HG03457 (cell line): Measurements from ENCODE around the gene CORO2A.
"Not testable (repeated sequence)": the region's sequence is repeated elsewhere in the genome, so short reads cannot be mapped to it uniquely, and the experiment has no call there.

Experiments
- ATAC-seq: cut with Tn5 transposase; IDR thresholded peaks from one replicate; pipeline ENCODE4 v1.9.1; 2021; ENCODE audit warnings: moderate number of reproducible peaks; ENCODE audit not compliant: unreplicated experiment

CORO2A gene

DNA sequence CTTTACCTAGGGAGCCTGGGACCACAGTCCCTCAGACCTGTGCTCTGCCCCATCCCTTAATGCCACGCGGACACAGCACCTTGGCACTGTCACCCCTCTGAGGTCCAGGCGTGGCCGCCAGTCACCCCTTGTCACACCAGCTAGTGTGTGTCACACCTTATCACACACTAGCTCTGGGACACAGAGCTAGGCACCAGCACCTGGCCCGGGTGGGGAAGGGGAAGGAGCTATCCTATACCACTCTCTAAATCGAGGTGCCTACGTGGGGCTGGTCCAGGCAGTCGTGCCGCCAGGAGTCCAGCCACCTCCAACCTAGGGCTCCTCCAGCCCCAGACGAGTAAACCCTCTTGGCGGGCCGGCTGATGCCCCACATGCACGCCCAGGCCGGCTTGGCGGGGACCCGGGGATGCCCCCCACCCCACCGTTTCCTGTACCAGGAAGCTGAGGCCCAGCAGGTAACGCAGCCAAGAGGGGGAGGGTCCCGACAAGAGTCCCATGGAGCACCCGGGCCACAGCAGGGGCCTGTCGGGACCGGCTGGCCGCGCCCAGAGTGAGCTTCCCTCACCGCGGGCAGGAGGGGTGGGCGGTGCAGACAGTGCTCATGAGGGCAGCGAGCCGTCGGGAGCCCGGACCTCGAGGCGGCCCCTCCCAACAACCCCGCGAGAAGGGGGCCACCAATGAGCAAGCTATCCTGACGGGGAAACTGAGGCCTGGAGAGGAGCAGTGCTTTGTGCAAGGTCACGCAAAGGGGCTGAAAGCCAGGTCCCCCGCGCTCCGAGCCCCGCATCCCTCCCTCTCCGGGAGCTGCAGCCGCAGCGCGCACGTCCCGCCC, 550 bp downstream of the CORO2A start:
- ATAC-seq: no peak

DNA sequence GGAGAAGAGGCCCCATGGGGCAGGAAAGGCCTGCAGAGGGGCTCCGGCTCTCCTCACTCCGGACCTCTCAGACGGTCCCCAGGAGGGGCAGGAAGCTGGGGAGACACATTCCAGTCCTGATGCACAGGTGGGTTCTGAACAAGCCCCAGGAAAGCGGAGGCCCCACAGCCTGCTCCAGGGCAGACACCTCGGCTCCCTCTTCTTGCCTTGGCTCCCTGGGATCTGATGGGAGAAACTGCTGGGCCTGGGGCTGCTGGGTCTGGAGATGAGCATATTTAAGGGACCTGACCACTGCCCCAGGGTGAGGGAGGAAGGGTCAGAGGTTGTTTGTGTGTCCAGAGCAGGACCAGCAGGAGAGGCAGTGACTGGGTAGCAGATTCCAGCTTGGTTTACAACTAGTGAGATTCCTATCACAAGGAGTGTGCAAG, 1.2 kb downstream of the CORO2A start:
- ATAC-seq: no peak

DNA sequence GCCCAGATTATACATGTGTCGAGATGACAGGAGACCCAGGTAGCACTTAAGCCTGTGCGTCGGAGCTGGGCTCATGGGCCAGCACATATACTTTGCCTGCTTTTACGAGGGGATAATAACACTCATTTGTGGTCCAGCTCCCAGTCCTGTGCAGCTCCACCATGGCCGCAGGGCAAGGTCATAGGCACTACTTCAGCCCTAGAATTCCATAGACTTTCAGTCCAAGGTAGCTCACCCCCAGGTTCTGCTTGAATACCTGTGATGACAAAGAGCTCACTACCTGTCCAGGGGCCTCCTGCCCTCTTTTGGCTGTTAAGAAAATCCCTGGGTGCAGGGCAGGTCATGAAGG, 1.7 kb downstream of the CORO2A start:
- no peak for ATAC-seq

DNA sequence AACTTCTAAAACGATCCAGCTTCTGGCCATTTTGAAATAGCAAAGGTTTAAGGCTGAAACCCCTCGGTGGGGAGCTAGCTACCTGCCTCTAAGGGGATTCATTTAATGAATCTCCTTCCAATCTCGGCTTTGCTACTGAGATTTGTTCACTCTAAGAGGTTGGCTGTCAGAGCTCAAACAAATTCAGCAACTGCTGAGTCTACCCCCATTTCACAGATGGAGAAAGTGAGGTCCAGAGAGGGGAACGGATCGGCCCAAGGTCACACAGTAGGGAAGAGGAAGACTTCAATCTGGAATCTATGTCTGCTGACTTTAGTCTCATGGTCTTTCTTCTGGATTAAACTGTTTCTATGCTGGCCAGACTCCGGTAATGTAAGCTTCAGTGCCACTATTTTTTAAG, 3.0 kb downstream of the CORO2A start:
- ATAC-seq: no peak

DNA sequence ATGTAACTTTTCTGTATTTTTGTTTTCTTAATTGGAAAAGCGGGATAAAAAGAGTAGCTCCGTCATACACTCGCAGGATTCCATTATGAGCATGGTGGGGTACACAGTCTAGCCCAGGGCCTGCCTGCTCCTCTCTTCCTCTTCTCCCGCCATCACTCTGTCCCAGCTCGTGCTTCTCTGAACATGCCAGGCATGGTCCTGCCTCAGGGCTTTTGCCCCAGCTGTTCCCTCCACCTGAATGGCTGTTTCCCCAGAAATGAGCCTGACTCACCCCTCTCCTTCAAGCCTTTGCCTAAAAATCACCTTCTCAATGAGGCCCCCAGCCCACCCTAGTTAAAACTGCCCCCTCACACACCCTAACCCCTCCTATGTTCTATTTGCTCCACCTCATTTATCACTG, 4.5 kb downstream of the CORO2A start:
- no peak for ATAC-seq

DNA sequence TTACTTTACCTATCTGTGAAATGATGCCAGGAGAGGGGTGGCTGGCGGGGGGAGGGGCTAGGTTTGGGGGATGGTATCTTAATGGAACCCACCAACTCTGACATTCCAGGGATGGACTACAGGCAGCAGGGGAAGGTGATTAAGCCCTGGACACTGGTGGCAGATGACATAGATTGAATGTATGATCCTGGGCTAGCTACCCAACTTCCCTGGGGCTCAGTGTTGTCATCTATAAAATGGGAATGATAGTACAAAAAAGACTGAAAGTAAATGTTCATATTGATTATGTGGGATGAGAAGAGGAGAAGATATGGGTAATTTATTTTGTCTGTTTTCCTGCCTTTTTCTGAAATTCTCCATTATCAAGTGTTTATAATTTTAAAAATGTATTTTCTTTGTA, 6.2 kb downstream of the CORO2A start:
- no peak for ATAC-seq

DNA sequence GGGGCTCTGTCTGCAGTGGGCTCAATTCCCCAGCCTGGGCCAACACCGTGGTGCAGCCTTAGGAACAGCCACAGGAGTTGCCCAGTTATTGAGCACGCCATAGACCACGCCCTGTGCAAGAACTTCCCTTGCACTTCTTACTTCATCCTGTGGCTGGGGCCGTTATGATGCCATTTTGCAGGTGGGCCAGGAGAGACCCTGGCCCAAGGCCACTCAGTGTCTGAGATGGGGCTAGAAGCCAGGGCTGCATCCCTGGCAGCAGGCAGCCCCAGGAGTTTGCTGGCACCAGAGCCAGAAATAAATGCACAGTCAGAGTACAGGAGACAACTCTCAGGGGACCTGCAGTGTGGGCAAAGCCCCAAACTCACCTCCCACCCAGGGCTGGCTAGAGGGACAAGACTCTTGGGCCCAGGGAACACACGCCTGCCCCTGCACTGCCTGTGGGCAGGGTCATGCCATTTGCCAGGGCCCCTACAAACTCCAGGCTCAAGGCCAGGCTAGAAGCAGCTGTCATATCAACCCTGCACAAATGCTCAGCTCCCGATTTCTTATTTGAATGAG, 6.7 kb downstream of the CORO2A start:
- ATAC-seq: no peak

DNA sequence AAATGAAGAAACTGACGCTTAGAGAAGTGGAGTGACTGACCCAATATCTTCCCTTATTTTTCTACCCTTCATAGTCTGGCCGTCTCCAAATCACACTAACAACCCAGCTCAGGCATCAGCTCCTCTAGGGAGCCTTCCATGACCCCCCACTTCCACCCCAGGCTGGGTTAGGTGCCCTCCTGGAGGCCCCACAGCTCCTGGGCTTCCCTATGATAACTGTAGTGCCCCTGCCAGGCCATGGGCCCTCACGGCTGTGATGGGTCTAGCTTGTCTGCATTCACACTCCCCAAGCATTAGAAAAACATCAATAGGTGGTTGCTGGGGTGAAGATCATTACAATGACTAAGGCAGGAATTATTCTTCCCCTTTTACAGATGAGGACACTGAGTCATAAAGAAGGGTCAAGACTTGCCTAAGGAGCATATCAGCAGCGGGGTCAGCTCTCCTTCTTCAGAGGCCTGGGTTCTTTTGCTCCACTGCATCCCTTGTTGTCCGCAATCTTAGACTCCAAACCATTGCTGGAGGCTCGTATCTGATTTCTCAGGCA, 7.3 kb downstream of the CORO2A start:
- no peak for ATAC-seq

DNA sequence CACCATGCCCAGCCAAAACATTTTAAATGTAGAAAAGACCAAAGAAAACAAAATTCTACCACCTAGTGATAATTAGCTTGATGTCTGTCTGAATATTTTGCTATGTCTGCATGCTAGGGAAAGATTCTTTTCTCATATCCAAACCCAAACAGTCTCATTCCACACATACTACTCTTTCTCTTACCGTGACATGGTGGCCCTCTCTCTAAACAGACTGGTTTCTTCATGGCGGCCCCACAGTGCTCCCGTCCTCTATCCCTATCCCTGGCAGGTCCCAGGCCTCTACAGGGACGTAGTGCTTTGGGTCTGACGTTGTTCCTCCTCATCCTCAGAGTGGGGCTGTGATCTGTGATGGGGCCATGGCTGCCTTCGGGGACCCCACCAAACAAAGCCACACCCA, 8.1 kb downstream of the CORO2A start:
- ATAC-seq: no peak

DNA sequence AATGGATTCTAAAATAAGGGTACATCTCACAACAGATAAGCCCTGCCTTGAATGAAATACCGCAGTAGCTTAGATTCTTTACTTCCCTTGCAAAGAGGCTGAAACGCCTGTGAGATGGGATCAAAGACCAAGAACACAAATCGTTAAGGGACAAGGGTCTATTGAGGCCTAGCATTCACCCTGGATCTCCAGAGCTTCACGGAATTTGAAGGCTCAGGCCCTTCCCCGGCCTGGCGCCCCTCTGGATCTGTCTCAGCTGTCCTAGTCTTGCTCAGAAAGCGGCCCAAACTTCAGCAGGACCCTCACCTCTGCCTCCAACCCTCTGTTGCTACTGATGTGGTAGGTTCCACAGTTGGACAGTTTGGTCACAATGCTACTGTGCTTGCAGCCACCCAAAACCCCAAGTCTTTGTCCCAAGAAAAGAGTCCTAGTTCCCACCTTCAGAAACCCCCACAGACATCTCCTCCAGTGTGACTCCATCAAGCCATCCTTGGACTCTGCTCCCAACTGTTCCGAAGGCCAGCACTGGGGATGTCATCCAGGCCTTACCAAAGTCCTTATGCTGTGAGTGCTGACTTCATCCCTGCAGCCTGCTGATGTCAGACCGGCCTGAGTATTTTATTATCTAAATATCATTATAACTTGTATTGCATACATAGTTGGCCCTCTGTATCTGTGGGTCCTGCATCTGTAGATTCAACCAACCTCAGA, 9.4 kb downstream of the CORO2A start:
- ATAC-seq: no peak

DNA sequence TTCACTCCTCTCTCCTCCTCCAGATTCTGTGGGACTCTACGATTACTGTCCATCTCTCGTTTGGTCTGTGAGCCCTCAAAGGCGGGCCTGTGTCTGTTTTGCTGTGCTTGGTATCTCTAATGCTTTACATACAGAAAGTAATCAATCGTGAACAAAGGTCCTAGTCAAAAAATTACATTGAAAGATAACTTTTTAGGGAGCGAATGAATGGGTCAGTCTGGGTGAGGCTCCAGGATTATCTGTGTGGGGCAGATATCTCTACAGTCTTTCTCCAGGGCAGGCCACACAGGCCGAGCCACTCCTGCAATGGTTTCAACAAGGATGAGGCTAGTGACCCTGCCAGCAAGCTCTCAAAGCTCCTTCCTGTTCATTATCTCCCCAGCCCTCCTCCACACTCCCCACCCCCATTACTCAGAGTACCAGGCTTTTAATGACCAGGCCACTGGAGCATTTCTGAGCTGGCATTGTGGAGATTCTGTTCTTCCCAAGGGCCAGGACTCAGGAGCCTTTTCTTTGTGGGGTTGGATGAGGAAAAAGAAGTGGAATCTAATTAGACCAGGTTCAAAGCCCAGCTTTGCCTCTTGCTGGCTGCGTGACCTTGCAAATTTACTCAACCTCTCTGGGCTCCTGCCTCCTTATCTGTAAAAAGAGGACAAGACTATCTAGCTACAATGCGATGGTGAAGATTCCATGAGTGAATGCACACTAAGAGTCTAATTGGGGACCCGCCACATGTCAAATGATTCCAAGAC, 10.2 kb downstream of the CORO2A start:
- ATAC-seq: no peak

DNA sequence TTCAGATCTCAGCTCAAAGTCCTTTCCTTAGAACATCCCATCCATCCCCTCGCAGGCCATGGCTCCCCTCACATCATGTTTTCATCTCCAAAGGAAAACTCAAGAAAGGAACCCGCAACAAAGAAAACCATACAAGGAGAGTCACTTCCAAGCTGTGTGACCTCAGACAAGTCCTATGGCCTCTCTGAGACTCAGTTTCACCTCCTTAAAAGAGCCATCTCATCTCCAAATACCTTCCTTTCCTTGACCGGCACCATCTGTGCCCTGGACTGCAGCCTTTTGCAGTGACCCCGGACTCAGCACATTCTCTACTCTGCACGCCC, 10.7 kb downstream of the CORO2A start:
- no peak for ATAC-seq

DNA sequence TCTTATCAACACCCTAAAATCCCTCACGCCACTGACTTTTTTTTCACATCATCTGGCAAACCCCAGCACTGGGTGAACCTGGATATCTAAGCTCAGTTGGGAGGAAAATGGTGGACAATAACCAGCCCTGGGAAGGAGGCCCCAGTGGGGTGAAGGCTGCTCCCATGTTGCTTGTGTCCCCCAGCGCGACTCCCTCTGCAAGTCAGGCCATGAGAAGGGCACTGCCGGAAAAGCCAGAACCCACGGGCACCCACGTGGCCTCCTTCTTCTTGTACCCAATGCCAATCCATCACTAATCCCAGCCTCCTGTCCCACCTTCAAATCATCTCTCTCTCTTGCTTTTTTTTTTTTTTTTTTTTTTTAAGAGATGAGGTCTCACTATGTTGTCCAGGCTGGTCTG, 11.4 kb downstream of the CORO2A start:
- ATAC-seq: no peak

DNA sequence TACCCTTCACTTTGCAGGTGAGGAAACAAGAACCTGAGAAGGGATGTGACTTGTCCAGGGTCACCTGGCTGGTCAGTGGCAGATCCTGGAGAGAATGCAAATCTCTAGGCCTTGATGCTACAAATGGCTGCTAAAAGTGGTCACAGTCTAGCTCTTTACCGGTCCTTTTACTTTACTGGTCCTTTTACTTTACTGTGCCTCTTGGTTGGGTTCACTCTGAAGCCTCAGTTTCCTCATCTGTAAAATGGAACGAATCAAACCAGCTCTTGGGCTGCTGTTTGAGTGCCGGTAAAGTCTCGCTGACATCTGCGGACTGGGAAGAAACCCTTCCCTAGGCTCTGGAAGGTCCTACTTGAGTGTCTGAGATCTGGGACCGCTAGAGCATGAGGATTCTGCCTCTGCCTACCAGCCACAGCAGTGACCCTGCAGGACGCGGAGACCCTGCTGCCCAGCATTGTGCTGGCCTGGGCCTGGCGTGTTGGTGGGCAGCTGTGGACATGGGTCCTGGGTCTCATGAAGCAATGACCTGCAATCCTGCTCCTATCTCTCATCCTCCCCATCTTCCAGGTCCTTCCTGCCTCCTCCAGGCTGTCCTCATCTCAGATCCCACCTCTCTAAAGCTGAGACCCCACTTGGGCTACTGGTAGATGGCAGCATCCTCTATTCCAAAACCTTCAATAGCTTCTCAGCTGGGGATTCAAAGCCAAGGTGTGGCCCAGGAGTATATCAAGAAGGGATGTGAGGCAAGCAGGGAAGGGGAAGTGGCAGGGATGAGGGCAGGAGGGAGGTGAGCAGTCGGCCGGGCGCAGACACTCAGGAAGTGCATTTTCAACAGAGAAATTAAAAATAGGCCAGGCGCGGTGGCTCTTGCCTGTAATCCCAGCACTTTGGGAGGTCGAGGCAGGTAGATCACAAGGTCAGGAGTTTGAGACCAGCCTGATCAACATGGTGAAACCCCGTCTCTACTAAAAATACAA, 13.3 kb downstream of the CORO2A start:
- ATAC-seq: no peak

DNA sequence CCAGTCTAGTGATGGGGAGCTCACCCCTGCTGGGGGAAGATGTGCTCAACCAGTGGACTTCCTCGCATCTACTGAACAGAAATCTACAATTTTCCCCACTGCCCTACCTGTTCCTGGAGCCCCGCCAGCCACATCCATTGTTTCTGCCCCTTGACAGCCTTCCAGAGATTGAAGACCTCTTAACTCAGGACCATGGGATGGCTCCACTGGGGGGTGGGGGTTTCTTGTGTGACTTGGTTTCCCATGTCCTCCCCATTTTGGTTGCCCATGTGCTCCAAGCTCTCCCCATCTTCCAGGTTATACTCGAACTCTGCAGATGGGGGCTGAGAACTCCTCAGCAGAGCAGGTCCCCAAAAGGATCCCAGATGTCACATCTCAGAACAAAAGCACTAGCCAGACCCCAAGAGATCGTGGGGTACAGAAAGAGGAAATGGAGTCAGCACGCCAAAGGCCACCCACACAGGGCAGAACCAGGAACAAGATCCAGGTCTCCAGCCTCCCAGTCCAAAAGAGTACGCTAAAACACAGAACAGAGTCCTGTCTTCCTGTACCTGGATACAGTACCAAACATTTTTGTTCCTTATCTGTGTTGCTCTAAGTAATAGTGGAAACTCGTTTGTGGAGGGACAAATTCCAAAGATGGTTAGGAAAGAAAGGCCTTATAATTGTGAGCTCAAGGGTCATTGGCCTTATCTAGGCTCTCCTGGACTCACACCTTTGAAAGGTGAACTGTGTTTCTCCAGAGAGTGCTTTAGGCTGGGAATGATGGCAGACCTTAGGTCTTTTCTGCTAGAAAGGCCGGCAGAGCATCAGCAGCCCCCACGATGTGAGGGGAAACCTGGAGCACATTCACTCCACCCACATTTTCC, 15.8 kb downstream of the CORO2A start:
- no peak for ATAC-seq

DNA sequence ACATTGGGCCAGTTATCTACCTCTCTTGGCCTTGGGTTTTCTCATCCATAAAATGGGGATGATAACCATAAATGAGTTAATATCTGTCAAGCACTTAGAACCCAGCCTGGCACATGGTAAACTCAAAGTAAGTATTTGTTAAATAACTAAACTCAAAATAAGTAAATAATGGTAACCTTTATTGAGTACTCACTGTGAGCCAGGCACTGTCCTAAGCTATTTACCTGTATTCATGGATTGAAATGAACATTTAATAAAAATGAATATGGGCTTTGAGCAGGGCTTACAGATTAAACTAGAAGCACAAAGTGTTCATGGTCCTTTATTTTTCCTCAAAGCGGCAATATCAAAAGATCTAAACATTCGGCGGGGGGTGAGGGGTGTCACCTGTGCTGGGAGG, 16.7 kb downstream of the CORO2A start:
- no peak for ATAC-seq

DNA sequence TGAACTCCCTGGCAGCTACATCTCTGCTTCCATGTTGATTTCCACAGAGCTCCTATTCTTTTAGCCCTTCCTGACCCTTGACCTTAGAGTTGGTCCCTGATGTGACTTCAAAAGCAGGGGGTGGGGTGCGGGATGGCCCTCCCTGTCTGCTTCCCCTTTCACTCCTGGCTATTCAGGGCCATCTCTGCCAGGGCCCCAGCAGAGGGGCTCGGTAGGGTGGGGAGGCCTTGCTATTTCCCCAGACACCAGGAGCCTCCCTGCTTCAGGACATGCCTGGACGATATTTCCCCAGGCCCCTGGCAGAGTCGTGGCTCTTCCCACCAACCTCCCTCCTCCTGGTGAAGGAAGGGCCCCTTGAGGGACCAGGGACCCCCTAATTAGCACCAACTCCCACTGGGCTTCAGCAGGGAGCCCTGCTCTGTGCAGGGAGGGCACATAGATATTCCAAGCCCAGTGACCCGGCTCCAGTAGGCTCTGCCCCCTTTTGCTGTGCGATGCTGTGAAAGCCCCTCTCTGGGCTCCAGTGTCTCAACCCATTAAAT, 17.3 kb downstream of the CORO2A start:
- ATAC-seq: no peak

DNA sequence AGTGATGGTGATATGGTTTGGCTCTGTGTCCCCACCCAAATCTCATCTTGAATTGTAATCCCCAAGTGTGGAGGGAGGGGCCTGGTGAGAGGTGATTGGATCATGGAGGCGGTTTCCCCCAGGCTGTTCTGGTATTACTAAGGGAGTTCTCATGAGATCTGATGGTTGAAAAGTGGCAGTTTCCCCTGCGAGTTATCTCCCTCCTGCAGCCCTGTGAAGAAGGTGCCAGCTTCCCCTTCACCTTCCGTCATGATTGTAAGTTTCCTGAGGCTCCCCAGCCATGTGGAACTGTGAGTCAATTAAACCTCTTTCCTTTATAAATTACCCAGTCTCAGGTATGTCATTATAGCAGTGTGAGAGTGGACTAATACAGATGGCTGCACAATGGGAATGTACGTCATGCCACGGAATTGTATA, 17.9 kb downstream of the CORO2A start:
- not testable (repeated sequence) for ATAC-seq

DNA sequence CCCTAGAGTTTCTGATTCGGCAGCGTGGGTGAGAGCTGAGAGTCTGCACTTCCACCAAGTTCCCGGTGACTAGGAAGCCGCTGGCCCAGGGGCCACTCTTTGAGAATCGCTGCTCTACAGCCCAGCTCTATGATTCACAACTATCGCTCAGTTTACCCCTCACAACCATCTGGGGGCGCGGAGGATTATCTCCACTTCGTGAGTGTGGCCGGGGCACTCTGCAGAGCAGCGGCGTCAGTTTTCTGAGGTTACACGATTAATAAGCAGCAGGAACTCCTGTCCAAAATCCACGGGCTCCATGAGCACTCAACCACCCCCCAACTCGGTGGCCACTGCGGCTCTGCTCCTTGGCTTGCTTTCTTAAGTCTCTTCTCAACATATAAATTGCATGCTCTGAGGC, 19.3 kb downstream of the CORO2A start:
- ATAC-seq: no peak
